Left renal pelvis (tissue), 4 donors: ENCODE data around the gene ANO2. TPM values are rescaled to one million over a fixed set of nuclear protein-coding genes. Genes with fewer than 3 reads are reported as not detected.
"Not testable (repeated sequence)": the region's sequence is repeated elsewhere in the genome, so short reads cannot be mapped to it uniquely, and the experiment has no call there.

Experiments
- DNase-seq, 4 donors: peaks; one replicate each; pipeline ENCODE4 v3.0.0-alpha.2; 2013; ENCODE audit warnings: low read depth in 4 of 4, low spot score in 3 of 4
- polyA plus RNA-seq, 4 donors: library from polyadenylated mRNA; unstranded; fragments of 120-200 nt; gene quantifications; one replicate each; pipeline ENCODE4 v1.2.1, GENCODE V29; 2013; ENCODE audit not compliant: insufficient read length in 4 of 4

Gene ANO2
- polyA plus RNA-seq, 4 donors: 1.8 to 4.0 (median 3.7) TPM

GRCh38 chr12:5846950-5847349, 98.1 kb downstream of the ANO2 start:
- DNase-seq: no peak

- peak in 1 of 4 donors; percentile 11 for DNase-seq
These were observed 104.1 kb downstream of the ANO2 start for GRCh38 chr12:5840944-5841343.

- DNase-seq: no peak
These were observed 114.9 kb downstream of the ANO2 start for GRCh38 chr12:5830111-5830510.

GRCh38 chr12:5827591-5827990, 117.5 kb downstream of the ANO2 start:
- no peak for DNase-seq

GRCh38 chr12:5825761-5826160, 119.3 kb downstream of the ANO2 start:
- not testable (repeated sequence) for DNase-seq

GRCh38 chr12:5818877-5819276, 126.2 kb downstream of the ANO2 start:
- DNase-seq: not testable (repeated sequence)

- no peak for DNase-seq
These were observed 127.8 kb downstream of the ANO2 start for GRCh38 chr12:5817246-5817645.

GRCh38 chr12:5809586-5809985, 135.5 kb downstream of the ANO2 start:
- DNase-seq: no peak

GRCh38 chr12:5808981-5809380, 136.1 kb downstream of the ANO2 start:
- no peak for DNase-seq

- no peak for DNase-seq
These were observed 137.4 kb downstream of the ANO2 start for GRCh38 chr12:5807514-5808219.

GRCh38 chr12:5807090-5807414, 138.0 kb downstream of the ANO2 start:
- DNase-seq: no peak

GRCh38 chr12:5806371-5807089, 138.5 kb downstream of the ANO2 start:
- DNase-seq: no peak

GRCh38 chr12:5803532-5803931, 141.5 kb downstream of the ANO2 start:
- DNase-seq: no peak

- DNase-seq: no peak
These were observed 146.6 kb downstream of the ANO2 start for GRCh38 chr12:5798242-5799015.

- no peak for DNase-seq
These were observed 147.4 kb downstream of the ANO2 start for GRCh38 chr12:5797661-5798060.

GRCh38 chr12:5796959-5797225, 148.2 kb downstream of the ANO2 start:
- DNase-seq: no peak

GRCh38 chr12:5796171-5796958, 148.7 kb downstream of the ANO2 start:
- DNase-seq: no peak

- DNase-seq: no peak
These were observed 150.9 kb downstream of the ANO2 start for GRCh38 chr12:5794156-5794555.

- DNase-seq: no peak
These were observed 152.7 kb downstream of the ANO2 start for GRCh38 chr12:5792343-5792742.

- DNase-seq: no peak
These were observed 155.5 kb downstream of the ANO2 start for GRCh38 chr12:5789469-5789968.

- no peak for DNase-seq
These were observed 157.2 kb downstream of the ANO2 start for GRCh38 chr12:5787828-5788227.
